ENCODE data around the gene ZMYND8. TPM values are rescaled to one million over a fixed set of nuclear protein-coding genes. Genes with fewer than 3 reads are reported as not detected.

ZMYND8 gene
- 14.6 and 30.5 TPM in 2 replicates for total RNA-seq

DNA sequence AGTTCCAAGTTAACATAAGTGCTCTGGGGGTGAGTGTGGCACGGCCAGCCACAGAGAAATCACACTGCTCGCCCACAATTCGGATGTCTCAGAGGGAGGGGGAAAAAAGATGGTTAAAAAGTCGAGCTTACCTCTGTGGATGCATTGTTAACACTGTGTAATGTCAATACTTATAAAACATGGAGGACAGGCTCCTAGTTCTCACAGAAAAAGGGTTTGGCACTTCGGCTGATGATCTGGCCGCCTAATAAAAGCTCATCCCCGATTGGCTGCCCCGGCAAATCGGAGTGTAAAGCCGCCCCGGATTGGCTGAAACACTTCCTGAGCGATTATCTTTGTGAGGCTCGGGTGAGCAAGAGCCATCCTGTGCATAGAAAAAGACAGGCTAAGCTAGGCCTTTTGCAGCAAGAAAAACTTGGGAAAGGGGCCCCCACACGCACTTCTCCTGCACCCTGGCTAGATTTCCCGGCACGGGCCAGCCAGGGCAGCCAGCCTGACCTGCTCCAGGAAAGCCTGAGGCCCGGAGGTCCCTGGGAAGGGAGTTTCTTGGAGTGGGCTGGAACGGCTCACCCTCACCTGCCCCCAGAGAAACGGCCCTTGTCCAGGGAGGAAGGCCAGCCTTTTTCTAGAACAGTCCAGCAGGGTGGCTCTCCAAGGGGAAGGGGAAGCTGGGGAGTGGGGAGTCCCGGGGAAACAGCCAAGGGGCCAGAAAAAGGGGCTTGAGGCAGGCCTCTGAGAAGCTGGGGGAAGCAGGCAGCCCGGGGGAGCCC lies at the start of gene ZMYND8:
TSS of gene ZMYND8 (minus strand) at position 174 of the 770 bp plus-strand sequence. CDS start at position 145, 29 bp downstream.

Other genes with a start within 250 kb of the ZMYND8 start
- 27.3 and 36.9 TPM in 2 replicates for gene NCOA3, start 145.2 kb upstream of the ZMYND8 start, total RNA-seq